Smooth muscle cell (in vitro differentiated cells): ENCODE results near the gene DEFB114. TPM values are rescaled to one million over a fixed set of nuclear protein-coding genes. Genes with fewer than 3 reads are reported as not detected.

Experiments used
- DNase-seq: peaks from one replicate; lab custom pipeline; 2025; ENCODE audit not compliant: unreplicated experiment; lab: John Stamatoyannopoulos, UW
- H2AFZ ChIP-seq: fragments of 200-600 bp; sonication (generic); 2 replicates; pipeline ENCODE4 v1.6.0; 2016; ENCODE audit warnings: antibody characterized with exemption, low read depth, mild to moderate bottlenecking
- H3F3A ChIP-seq: fragments of 200-600 bp; sonication (generic); 2 replicates; pipeline ENCODE4 v1.6.0; 2017; ENCODE audit warnings: antibody characterized with exemption, low read depth
- H3K27ac ChIP-seq: fragments of 200-600 bp; sonication (generic); 2 replicates; pipeline ENCODE4 v1.5.1; 2016; ENCODE audit warnings: low read depth, mild to moderate bottlenecking
- H3K27me3 ChIP-seq: fragments of 200-600 bp; sonication (generic); 2 replicates; pipeline ENCODE4 v1.6.1; 2016; ENCODE audit warnings: low read depth, mild to moderate bottlenecking
- H3K36me3 ChIP-seq: fragments of 200-600 bp; sonication (generic); 2 replicates; pipeline ENCODE4 v1.5.1; 2016; ENCODE audit warnings: low read depth
- H3K4me1 ChIP-seq: fragments of 200-600 bp; sonication (generic); 2 replicates; pipeline ENCODE4 v1.5.1; 2016; ENCODE audit warnings: low read depth
- H3K4me2 ChIP-seq: fragments of 200-600 bp; sonication (generic); 2 replicates; pipeline ENCODE4 v1.6.0; 2016; ENCODE audit warnings: mild to moderate bottlenecking
- H3K4me3 ChIP-seq: fragments of 200-600 bp; sonication (generic); 2 replicates; pipeline ENCODE4 v1.5.1; 2016; ENCODE audit warnings: mild to moderate bottlenecking
- H3K79me2 ChIP-seq: fragments of 200-600 bp; sonication (generic); 2 replicates; pipeline ENCODE4 v1.6.0; 2016; ENCODE audit warnings: low read depth, mild to moderate bottlenecking
- H3K9ac ChIP-seq: fragments of 200-600 bp; sonication (generic); 2 replicates; pipeline ENCODE4 v1.6.0; 2016; ENCODE audit warnings: low read depth
- H3K9me3 ChIP-seq: fragments of 200-600 bp; sonication (generic); replicated peaks from 2 replicates; pipeline ENCODE4 v1.5.1; 2016; ENCODE audit warnings: low read depth
- H4K20me1 ChIP-seq: fragments of 200-600 bp; sonication (generic); 2 replicates; pipeline ENCODE4 v1.6.0; 2016; ENCODE audit warnings: low read depth
- WGBS: methylation state at CpG from one replicate; pipeline ENCODE4 v1.1.7; 2016; ENCODE audit warnings: low lambda C conversion rate; 5-methylcytosine and 5-hydroxymethylcytosine counted together
- polyA plus RNA-seq: library from polyadenylated mRNA; unstranded; fragments of >200 nt; fragmentation: Nextera tagmentation; extraction: Ambion mirVana; gene quantifications from 2 replicates; pipeline ENCODE4 v1.2.1, GENCODE V29; 2016
- total RNA-seq: library from RNA; depleted of rRNA; stranded (reverse); fragments of >200 nt; gene quantifications from 2 replicates; pipeline ENCODE4 v1.2.3, GENCODE V29; 2014
- TF ChIP-seq, protein P1 (sequence below): fragments of 200-600 bp; sonication (generic); IDR thresholded peaks from 2 replicates; pipeline ENCODE4 v1.5.1; 2017; ENCODE audit warnings: borderline replicate concordance, mild to moderate bottlenecking, antibody characterized with exemption; ENCODE audit not compliant: insufficient read depth, poor library complexity, severe bottlenecking

The DEFB114 gene
- total and polyA plus RNA-seq, 2 experiments from 2014 or later, result not detected

DNA sequence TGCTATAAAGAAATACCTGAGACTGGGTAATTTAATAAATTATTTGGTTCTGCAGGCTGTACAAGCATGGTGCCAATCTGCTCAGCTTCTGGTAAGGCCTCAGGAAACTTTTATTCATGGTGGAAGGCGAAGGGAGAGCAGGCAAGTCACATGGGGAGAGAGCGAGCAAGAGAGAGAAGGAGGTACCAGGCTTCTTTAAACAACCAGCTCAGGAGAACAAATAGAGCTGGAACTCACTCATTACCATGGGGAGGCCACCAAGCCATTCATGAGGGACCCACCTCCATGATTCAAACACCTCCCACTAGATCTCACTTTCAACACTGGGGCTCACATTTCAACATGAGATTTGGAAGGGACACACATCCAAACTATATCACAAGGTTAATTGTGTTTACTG lies 52.7 kb downstream of the DEFB114 start:
- Histone ChIP-seq H3K27ac (no peak overlapping the region), H3K4me3 (no peak overlapping the region), H3F3A (no peaks in the 10 kb centered on the region), H3K9me3 (no peaks in the 10 kb centered on the region), H4K20me1 (no peaks in the 10 kb centered on the region), H3K4me2 (no peak overlapping the region), H3K4me1 (no peaks in the 10 kb centered on the region), H3K27me3 (no peaks in the 10 kb centered on the region), H3K9ac (no peak overlapping the region), H3K79me2 (no peaks in the 10 kb centered on the region), H2AFZ (no peak overlapping the region), H3K36me3 (no peaks in the 10 kb centered on the region)
- no peak for DNase-seq
- TF ChIP-seq, protein P1, sequence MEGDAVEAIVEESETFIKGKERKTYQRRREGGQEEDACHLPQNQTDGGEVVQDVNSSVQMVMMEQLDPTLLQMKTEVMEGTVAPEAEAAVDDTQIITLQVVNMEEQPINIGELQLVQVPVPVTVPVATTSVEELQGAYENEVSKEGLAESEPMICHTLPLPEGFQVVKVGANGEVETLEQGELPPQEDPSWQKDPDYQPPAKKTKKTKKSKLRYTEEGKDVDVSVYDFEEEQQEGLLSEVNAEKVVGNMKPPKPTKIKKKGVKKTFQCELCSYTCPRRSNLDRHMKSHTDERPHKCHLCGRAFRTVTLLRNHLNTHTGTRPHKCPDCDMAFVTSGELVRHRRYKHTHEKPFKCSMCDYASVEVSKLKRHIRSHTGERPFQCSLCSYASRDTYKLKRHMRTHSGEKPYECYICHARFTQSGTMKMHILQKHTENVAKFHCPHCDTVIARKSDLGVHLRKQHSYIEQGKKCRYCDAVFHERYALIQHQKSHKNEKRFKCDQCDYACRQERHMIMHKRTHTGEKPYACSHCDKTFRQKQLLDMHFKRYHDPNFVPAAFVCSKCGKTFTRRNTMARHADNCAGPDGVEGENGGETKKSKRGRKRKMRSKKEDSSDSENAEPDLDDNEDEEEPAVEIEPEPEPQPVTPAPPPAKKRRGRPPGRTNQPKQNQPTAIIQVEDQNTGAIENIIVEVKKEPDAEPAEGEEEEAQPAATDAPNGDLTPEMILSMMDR, result no peak
- 97% methylated on average over 2 of the region's 2 CpGs for WGBS

Other genes starting within 250 kb of the DEFB114 start
- 1.7 and 4.3 TPM in 2 replicates for gene CRISP3, start 219.8 kb downstream of the DEFB114 start, total RNA-seq
- 1.1 TPM in 1 of 2 replicates, not detected in the other for gene CRISP3, start 219.8 kb downstream of the DEFB114 start, polyA plus RNA-seq
- gene PGK2, start 176.9 kb downstream of the DEFB114 start, total RNA-seq, result 0.09 TPM in 1 of 2 replicates, not detected in the other
- not detected in 2 replicates for gene PGK2, start 176.9 kb downstream of the DEFB114 start, polyA plus RNA-seq
- not detected in 2 replicates for gene CRISP1, start 97.6 kb downstream of the DEFB114 start, total RNA-seq
- gene CRISP1, start 97.6 kb downstream of the DEFB114 start, polyA plus RNA-seq, result not detected in 2 replicates
- gene DEFB113, start 5.5 kb upstream of the DEFB114 start, total RNA-seq, result not detected in 2 replicates
- not detected in 2 replicates for gene DEFB113, start 5.5 kb upstream of the DEFB114 start, polyA plus RNA-seq
- not detected in 2 replicates for gene DEFB110, start 57.8 kb upstream of the DEFB114 start, total RNA-seq
- gene DEFB110, start 57.8 kb upstream of the DEFB114 start, polyA plus RNA-seq, result not detected in 2 replicates
- gene DEFB112, start 85.8 kb upstream of the DEFB114 start, total RNA-seq, result not detected in 2 replicates
- gene DEFB112, start 85.8 kb upstream of the DEFB114 start, polyA plus RNA-seq, result not detected in 2 replicates